SKM-1 (cell line): ENCODE results near the gene CBX8.

Experiments used
- DNase-seq: peaks from one replicate; lab custom pipeline; 2025; ENCODE audit not compliant: unreplicated experiment; lab: John Stamatoyannopoulos, UW

Gene CBX8

GRCh38 chr17:79794659-79795511, 2.0 kb downstream of the CBX8 start:
- DNase-seq, result no peak

DNA sequence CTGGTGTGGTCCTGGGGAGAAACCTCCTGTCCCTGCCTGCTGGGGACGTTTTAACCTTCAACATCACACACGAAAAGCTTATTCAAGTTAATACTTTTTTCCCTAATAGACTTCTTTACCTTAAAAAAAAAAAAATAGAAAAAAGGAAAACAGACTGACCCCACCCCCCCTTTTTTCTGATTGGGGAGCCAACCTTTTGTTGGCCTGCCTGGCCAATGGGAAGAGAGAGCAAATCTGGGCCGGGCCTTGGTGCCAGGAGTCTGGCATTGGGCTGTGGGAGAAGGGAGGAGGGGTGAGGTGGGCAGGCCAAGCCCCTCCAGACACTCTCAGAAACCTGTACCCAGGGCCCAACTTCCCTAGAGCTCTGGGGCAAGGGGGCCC, 3.0 kb downstream of the CBX8 start:
- DNase-seq, result no peak

- DNase-seq, result no peak
These were observed 3.6 kb downstream of the CBX8 start for GRCh38 chr17:79792984-79793923.

GRCh38 chr17:79792341-79792871, 4.5 kb downstream of the CBX8 start:
- DNase-seq, result no peak

DNA sequence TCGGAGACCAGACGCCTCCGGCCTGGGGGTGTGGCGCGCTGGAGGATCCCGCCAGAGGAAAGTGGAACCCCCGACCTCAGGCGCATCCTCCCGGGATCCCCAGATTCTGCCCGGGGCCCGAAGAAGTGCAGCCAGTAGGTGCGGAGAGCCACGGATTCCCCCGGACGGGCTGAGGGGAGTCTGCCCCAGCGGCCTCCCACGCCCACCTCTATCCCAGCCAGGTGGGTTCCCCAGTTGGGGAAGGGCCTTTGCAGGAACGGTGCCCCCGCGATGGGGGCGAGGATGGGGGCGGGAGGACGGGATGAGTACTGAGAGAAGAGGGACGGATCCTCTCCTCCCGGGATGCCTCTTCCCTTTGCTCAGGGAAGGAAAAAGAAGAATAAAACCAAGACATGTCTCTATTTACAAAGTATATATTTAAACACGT, 5.1 kb downstream of the CBX8 start:
- DNase-seq, result no peak

GRCh38 chr17:79790805-79791734, 5.8 kb downstream of the CBX8 start:
- DNase-seq, result no peak

- DNase-seq, result no peak
These were observed 6.7 kb downstream of the CBX8 start for GRCh38 chr17:79789943-79790804.

DNA sequence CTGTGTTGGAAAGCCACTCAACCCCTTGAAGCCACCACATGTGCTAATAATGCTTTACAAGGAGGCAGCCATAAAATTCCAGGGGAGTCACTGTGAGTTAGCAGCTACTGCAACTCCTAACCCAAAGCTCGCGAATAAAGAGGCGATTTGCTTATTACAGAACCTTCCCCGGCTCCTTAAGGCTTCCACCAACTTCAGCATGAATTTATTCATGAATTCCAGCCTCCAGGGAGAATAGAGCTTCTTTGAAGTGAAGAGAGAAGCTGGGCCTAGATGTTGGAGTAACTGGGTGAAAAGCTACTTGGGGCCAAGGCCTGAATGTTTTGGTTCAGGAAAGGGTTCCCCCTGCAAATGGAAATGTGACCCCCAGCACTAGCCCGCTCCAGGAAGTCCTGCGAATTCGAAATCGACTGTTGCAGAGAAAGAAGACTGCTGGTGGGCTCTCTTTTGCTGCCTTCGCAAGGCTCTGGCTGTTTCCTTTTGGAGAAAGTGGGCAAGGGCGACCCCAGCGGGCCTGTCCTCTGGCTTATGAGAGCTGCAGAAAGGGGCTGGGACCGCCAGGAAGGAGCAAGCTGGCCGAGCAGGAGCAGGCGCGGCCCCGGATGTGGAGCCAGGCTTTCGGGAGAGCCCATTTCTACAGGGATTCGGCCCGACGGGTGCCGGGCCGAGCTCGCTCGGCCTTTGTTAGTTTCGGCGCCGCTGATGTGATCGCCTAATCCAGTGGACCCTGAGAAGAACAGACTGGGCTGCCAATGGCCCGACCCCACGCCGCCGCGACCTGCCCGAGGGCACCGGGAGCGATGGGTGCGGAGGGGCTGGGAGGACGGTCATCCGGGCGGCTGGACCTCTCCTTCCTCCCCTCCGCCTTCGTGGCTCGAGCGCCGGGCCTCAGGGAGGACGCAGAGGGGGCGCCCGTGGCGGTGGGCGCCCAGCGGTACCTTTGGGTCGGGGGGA, 7.6 kb downstream of the CBX8 start:
- DNase-seq, result no peak

DNA sequence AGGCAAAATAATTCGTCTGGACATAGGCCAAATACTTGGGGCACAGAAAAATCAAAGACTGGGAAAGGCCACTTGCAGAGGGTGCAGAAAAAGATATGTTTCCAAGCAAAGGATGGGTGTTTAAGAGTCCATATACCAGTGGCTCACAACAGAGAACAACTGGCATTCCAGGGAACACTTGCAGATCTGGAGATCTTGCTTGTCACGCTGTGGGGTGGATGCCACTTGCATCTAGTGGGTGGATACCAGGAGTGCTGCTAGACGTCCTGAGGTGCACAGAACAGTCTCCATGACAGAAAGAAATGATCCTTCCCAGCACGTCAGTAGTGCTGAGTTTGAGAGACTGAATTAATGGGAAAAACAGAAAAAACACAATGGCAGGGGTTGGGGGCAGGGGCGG, 8.4 kb downstream of the CBX8 start:
- DNase-seq, result no peak

GRCh38 chr17:79786930-79787643, 9.8 kb downstream of the CBX8 start:
- DNase-seq, result no peak

GRCh38 chr17:79785900-79786810, 10.7 kb downstream of the CBX8 start:
- DNase-seq, result no peak

GRCh38 chr17:79785017-79785899, 11.6 kb downstream of the CBX8 start:
- DNase-seq, result no peak

GRCh38 chr17:79784353-79785016, 12.4 kb downstream of the CBX8 start:
- no peak for DNase-seq

- no peak for DNase-seq
These were observed 13.0 kb downstream of the CBX8 start for GRCh38 chr17:79783891-79784290.
